ENCODE data around the gene TBCEL. TPM values are rescaled to one million over a fixed set of nuclear protein-coding genes. Genes with fewer than 3 reads are reported as not detected.

Gene TBCEL
- total RNA-seq, 1 donor from 2014 or later = 29.4 TPM

GRCh38 chr11:121059605-121060004 lies 35.7 kb downstream of the TBCEL start:
- no peak for DNase-seq (ENCODE audit: low read depth in 2 of 2)

GRCh38 chr11:121063728-121064127 lies 39.8 kb downstream of the TBCEL start:
- DNase-seq (ENCODE audit: low read depth in 2 of 2) = peak in 1 of 2 donors; percentile 0

DNA sequence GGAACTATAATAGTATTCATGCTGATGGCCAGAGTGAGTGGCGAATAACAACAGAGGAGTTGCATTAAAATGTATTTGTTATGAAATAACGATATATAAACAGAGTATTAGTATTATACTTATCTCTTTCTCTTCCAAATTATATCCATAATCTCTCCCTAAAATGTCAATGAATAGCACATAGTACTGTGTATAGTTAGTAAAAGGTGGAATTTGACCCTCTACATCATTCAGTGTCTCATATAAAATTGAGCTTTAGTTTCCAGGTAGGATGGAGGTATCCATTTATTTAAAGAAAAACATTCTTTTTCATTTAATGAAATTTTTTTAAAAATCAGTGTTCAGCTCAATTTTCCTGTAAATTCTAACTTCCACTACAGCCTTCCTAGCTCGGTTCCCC lies 42.7 kb downstream of the TBCEL start:
- no peak for DNase-seq (ENCODE audit: low read depth in 2 of 2)

- no peak for DNase-seq (ENCODE audit: low read depth in 2 of 2)
Measured at GRCh38 chr11:121067026-121067425, 43.1 kb downstream of the TBCEL start.

DNA sequence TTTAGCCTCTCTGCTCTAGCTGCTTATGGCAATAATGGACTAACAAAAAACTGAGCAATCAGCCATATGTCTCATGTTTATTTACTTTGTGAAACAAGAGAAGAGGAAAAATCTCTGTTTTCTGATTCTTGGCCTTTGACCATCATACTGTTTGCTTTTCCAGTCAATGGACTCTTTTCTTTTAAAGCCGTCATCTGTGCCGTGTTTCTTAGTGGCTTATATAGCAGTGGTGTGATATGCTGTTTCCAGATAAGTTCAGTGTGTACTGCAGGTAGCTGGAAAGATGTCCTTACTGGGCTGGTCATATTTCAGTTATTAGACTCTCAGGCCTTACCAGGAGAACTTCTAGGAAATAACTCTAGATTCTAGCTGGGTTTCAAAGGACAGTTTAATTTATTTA lies 43.6 kb downstream of the TBCEL start:
- peak in 1 of 2 donors; percentile 27 for DNase-seq (ENCODE audit: low read depth in 2 of 2)

DNA sequence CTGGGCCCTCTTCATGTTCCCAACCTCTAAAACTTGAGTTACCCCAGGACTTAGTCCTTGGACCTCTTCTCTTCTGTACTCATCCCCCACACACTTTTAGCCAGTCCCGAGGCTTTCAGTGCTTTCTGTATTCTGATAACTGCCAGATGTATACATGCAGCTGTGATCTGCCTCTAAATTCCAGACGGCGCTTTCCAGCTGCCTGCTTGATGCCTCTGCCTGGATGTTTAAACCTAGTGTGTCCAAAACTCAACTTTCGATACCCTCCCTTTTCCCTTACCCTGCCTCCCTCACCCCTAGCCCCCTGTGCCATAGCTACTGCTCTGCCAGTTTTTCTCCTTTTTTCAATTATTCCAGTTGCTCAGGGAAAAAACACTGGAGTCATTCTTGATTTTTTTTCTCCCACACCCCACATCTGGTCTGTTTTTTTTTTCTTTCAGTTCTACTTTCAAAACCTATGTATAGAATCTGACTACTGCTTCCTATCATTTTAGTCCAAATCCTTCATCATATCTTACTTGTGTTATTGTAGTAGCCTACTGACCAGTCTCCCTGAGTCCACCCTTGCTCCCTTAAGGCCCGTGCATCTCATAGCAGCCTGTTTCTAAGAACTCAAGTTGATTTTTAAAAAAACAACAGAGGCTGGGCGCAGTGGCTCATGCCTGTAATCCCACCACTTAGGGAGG lies 44.2 kb downstream of the TBCEL start:
- no peak for DNase-seq (ENCODE audit: low read depth in 2 of 2)

DNA sequence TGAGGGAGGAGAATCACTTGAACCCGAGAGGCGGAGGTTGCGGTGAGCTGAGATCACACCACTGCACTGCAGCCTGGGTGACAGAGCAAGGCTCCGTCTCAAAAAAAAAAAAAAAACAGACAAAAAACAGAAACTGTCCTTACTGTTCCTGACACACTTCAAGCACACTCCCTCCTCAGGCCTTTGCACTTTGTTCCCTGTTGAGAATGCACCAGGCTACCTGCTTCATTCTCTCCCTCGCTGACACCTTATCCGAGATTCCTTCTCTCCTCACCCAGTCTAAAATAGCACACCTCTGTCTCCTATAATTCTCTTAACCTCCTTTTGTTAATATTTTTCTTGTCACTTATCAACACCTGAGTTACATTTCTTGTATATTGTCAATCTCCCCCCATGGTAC lies 44.9 kb downstream of the TBCEL start:
- DNase-seq (ENCODE audit: low read depth in 2 of 2) = no peak

DNA sequence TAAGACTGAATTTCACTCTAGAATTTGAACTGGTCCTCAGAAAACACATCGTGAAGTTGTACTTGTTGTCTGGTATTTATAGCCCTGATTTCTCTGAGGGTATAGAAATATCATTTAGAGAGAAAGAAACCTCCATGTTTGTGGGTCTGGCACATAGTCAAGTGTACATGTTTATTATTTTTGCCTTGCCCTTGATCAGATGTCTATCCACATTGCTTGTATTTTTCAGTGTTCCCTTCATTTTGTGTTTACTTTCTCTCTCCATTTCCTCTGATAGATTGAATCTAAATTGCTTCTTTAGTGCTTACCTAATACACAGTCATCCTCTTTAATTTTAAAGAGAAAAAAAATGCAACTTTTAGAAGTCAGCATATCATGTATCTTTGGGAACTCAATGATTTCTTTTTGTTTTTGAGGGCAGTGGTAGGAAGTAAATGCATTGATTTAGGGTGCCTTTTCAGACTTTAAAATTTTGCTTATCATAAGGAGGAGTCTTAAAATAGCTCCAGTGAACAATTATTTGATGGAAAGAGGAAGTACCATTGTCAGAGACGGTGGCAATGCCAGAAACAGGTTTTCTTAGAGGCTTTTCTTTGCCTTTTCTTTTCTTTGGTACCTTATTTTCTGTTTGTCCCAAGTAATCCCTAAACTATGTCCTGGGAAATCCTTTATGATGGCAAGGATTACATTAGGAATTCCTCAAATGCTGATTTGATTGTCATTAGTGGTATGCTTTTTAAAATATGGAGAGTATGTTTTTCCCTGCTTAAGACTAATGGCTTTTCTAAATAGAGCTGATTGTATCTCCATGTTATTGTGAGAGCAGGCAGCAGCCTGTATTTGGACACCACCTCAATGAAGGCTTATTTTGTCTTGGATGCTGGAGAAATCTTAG lies 47.3 kb downstream of the TBCEL start:
- DNase-seq (ENCODE audit: low read depth in 2 of 2) = no peak

DNA sequence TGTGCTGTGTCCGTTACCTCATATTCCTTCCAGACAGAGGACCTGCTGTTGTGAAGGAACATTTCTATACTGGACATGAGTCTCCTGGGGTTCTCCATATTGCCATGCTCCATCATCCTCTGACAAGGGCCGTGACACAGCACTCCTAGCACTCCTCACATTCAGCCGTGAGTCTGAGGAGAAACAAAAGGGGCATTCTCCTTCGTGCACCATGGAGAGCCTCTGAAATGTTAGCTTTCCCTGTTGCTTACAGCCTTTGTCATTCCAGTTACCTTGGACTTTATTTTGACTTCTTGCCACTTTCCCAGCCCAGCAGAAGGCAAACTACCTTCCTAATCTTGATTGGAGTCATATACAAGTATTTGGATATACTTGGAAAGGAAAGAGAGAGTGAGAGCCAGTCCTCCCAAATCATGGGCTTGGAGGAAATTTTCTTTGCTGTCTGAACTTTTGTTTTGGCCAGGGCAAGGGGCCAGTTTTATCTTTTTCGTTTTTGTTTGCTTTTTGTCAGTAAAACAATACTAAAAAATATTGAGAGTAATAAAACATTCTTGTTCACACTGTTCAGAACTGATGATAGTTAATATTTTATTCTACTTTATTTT lies 48.0 kb downstream of the TBCEL start:
- no peak for DNase-seq (ENCODE audit: low read depth in 2 of 2)

GRCh38 chr11:121081321-121081720 lies 57.4 kb downstream of the TBCEL start:
- no peak for DNase-seq (ENCODE audit: low read depth in 2 of 2)

- no peak for DNase-seq (ENCODE audit: low read depth in 2 of 2)
Measured at GRCh38 chr11:121082219-121082618, 58.3 kb downstream of the TBCEL start.

DNA sequence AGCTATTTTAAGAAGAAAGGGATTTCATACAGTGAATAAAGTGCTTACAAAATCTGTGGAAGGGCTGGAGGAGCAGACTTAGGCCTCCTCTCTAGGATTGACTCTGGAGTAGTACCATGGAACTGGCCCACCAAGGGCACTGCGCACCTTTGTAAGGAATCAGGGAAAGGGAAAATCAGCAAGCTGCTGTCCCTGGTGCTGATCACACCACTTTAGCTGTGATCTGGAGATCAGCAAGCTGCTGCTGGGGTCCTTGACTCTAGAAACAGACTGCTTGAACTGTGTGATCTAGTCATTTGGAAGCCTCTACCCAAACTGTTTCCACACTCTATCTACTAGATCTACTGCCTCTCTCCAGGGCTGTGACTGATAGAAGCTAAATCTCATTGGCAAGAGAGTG lies 58.8 kb downstream of the TBCEL start:
- peak; percentile 14 to 18 for DNase-seq (ENCODE audit: low read depth in 2 of 2)

- no peak for DNase-seq (ENCODE audit: low read depth in 2 of 2)
Measured at GRCh38 chr11:121086866-121087265, 63.0 kb downstream of the TBCEL start.

- DNase-seq (ENCODE audit: low read depth in 2 of 2) = no peak
Measured at GRCh38 chr11:121089566-121089965, 65.7 kb downstream of the TBCEL start.

DNA sequence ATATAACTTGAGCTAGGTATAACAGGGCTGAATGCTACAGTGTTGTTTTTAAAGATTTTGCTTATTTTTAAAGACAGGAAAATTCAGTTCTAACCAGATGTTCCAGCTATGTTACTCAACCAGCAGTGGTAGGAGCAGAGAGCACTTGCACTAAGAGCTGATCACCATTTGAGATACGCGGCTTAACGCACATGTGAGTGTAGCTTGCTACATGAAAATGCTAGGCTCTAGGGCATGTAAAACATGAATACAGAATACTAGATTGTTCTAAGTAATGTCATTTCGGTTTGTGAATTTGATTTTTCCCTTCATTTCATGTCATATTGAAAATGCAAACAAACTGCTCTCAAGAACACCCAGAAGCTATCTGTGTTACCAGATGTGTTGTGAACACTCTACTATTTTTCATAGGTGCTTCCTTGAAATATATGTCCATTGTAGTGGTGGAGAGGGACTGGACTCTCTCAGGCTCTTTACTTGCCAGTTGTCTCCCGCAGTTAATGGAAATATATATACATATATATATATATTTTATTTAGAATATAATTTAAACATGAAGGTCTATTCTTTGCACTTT lies 66.3 kb downstream of the TBCEL start:
- no peak for DNase-seq (ENCODE audit: low read depth in 2 of 2)

DNA sequence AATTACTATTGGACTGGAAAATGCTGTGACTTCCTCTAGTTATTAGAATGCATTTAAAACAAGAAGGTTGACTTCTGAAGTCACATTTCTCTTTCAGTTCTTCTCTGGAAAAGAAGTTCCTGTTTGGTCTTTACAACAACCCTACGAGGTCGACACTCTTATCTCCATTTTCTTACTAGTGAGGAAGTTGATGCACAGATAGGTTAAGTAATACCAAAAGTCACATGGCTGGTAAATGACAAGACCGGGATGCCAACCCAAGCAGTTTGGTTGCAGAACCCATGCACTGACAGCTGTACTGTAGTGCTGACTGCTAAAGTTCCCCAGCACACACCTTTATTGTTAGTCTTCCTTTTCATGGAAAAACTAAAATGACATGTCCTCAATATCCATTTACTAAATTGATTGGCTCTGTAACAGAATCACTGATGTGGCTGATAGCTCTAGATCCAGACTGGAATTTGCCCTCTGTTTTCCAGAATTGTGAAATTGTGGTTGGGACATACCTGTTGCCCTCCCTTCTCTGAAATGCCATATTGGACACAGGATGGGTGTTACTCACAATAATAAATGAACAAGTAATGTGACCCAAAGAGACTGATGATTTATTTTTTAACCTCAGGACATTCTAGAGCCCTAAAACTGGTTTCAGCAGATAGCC lies 67.7 kb downstream of the TBCEL start:
- DNase-seq (ENCODE audit: low read depth in 2 of 2) = no peak

GRCh38 chr11:121095561-121095960 lies 71.7 kb downstream of the TBCEL start:
- no peak for DNase-seq (ENCODE audit: low read depth in 2 of 2)

DNA sequence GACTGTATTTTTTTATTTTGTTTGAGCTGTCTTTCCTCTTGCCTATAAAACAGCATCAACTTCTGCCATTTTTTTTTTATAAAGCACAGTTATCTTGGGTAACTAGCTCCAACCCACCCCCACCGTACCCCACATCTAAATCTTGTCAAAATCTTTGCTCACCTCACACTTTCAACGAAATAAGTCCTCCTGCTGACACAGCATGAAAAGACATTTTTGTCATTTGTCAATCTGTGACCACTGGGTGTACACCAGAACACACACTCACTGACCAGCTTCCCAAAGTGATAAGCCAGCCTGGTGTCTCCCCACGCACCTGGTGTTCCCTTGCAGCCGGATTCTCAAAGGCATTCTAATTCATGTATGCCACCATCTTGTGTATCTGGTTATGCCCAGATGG lies 75.5 kb downstream of the TBCEL start:
- DNase-seq (ENCODE audit: low read depth in 2 of 2) = no peak

DNA sequence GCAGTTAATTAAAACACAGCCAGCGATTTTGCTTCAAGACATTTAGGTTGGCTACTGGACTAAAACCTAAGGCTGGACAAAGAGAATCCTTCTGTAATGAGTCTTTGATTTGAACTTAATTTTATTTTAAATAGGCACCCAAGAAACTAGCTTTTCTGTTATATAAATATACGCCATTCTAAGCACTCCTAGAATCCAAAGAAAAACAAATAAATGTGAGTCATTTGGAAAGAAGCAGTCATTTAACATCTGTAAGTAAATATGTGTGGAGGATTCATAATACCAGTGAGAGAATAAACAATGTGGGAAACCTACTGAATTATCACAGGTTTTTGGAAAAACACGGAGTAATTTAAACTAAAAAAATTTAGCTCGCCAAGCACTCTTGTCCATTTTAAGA lies 76.0 kb downstream of the TBCEL start:
- DNase-seq (ENCODE audit: low read depth in 2 of 2) = no peak

GRCh38 chr11:121100943-121101342 lies 77.0 kb downstream of the TBCEL start, which contains the start of gene TECTA:
TSS of gene TECTA (plus strand) at chr11:121101243. CDS start at chr11:121102666, 1,423 bp downstream.
- DNase-seq (ENCODE audit: low read depth in 2 of 2) = no peak

DNA sequence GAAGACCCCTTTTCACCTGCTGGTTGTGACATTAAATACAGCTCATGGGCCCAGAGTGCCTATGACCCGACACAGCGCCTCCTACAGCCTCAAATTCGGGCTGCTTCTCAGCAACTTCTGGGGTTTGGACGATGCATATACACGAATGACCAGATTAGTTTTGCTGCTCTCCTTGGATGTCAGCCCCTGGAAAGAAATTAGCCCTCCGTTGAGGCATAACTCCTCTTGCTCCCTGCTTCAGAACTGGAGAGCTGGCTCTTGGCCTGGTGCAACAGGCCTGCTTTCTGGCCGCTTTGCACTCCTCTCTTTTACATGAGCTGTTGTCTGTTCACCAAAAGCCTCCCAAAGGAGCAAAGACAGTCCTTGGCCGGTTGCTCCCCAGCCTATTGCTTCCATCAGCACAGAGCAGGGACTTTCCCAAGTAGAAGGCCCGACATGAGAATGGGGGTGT lies 80.4 kb downstream of the TBCEL start:
- no peak for DNase-seq (ENCODE audit: low read depth in 2 of 2)

All from lung microvascular endothelial cell (primary cell).